DND-41 (cell line): Measurements from ENCODE around the gene BMP2K.

Source experiments
- EZH2 ChIP-seq: IDR thresholded peaks from 3 replicates; pipeline ENCODE4 v1.6.1; 2012; ENCODE audit warnings: borderline replicate concordance, low read depth, mild to moderate bottlenecking, moderate library complexity, low read length, inconsistent platforms; ENCODE audit not compliant: severe bottlenecking
- TF ChIP-seq, protein P1 (sequence below): IDR thresholded peaks from 2 replicates; pipeline ENCODE4 v1.5.1; 2012; ENCODE audit warnings: borderline replicate concordance, low read length, moderate library complexity, mild to moderate bottlenecking; ENCODE audit not compliant: poor library complexity, severe bottlenecking; ENCODE audit errors: extremely low read depth

DNA sequence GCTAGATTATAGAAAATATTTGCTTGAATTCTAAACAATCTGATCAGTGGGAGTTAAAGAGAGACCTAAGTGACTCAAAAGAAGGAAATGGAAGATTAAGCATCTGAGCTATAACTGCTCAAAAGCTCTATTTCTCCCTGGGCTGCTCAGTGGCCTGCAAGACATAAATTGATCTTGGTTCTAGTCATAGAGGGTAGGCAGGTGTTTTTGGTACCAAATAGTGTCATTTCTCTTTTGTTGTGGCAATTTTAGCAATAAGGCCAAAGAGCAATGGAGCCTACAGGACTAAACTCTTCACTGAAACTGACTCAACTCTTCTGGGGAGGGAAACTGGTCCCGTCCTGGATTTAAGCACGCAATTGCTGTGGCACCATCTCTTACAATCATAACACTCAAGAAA is 33.9 kb upstream of the BMP2K start:
- TF ChIP-seq, protein P1, sequence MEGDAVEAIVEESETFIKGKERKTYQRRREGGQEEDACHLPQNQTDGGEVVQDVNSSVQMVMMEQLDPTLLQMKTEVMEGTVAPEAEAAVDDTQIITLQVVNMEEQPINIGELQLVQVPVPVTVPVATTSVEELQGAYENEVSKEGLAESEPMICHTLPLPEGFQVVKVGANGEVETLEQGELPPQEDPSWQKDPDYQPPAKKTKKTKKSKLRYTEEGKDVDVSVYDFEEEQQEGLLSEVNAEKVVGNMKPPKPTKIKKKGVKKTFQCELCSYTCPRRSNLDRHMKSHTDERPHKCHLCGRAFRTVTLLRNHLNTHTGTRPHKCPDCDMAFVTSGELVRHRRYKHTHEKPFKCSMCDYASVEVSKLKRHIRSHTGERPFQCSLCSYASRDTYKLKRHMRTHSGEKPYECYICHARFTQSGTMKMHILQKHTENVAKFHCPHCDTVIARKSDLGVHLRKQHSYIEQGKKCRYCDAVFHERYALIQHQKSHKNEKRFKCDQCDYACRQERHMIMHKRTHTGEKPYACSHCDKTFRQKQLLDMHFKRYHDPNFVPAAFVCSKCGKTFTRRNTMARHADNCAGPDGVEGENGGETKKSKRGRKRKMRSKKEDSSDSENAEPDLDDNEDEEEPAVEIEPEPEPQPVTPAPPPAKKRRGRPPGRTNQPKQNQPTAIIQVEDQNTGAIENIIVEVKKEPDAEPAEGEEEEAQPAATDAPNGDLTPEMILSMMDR = no peak
- TF ChIP-seq EZH2 = no peak
